Globus pallidus (tissue), 1 donor: Measurements from ENCODE around the gene TMEM9.
"Not testable (repeated sequence)": the region's sequence is repeated elsewhere in the genome, so short reads cannot be mapped to it uniquely, and the experiment has no call there.

Experiments
- DNase-seq: peaks from one replicate; pipeline ENCODE4 v3.0.0-alpha.2; 2015; ENCODE audit warnings: low spot score

The TMEM9 gene

DNA sequence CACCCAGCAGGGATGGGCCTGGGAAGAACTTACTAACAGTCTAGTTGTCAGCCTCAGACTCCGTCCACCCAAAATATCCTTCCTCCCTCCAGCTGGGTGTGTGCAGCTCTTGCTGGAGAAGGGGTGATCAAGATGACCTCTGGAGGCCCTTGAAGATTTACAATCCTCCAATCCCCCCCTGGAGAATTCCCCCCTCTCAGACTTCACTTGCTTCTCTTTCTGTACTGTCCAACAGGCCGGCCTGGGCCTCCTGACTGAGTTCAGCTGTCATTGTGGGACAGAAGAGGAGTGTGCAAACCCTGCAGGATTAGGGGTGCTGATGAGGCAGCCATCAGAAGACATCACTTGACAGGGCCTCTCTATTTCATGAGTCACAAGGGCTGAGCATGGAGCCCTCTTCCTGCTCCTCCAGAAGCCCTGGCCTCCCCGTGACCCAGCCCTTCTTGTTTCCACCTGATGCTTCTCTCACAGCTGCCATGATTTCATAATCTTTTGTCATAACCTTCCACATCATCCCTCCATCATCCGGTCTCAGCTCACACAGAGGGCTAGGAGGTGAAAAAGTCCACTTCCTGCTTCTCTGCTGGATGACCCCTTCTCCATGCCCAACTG is 18.8 kb upstream of the TMEM9 start:
- DNase-seq, result no peak

DNA sequence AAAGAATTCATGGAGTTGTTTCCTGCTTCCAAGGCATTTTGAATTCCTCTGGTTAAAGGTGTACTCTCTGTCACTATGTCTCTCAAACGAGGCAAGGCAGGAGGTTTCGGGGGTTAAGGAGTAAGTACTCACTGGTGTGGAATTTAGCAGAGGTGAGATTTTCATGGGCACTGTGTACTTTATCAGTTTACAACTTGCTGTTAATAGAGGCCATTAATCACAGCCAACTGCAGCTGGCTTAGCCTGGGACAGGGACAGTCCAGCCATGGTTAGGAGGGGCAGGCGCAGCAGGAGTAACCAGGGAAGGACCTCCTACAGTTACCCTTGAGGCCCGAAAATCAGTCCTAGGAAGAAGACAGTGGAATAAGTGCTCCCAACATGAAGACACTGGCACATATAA is 18.1 kb upstream of the TMEM9 start:
- no peak for DNase-seq

DNA sequence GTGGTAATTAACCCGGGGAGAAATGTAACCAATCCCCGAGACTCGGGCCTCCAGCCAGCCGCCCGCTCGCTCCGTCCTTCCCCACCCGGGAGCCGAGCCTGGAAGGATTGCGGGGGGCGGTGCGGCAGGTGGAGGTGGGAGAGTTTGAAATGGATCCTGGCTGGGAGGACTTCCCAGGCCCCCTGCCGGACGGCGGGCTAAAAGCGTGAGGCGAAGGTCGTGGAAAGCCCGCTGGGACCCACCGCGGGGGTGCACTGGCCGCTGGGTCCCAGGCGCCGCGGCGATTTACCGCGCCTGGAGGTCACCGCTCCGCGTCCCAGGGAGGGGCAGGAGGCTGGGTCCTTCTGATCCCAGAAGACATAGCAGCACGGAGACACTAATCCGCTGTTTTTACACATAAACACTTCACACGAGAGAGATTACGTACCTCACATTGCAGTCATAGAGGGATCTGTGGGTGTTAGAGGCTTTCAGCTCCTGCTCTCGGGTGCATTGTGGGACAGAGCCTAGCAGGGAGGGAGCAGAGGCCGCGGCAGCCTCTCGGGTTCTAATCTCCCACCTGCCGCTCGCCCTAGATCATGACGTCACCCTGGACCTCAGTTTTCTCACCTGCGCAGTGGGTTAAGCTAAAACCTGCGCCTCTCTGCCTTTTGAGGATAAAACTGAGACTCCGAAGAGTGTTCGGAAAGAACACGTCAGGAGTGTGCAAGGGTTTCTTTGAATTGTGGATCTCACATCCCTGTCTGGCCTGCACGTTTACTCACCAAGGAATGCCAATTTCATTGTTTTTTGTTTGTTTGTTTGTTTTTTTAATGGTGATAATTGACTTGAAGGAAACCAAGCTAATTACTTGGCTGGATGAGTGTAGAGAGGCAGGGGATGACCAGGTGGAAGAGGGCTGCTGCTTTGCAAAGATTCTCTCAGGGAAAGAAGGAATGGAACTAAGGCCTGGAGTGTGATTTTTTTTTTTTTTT is 17.1 kb upstream of the TMEM9 start:
- no peak for DNase-seq

GRCh38 chr1:201170533-201171062 is 16.3 kb upstream of the TMEM9 start:
- DNase-seq, result peak; percentile 91

GRCh38 chr1:201169971-201170532 is 15.8 kb upstream of the TMEM9 start:
- DNase-seq, result peak; percentile 7

- DNase-seq, result no peak
These were observed 14.9 kb upstream of the TMEM9 start for GRCh38 chr1:201169203-201169602.

- no peak for DNase-seq
These were observed 13.0 kb upstream of the TMEM9 start for GRCh38 chr1:201167041-201167991.

- DNase-seq, result no peak
These were observed 10.4 kb upstream of the TMEM9 start for GRCh38 chr1:201164645-201165044.

- DNase-seq, result no peak
These were observed 9.4 kb upstream of the TMEM9 start for GRCh38 chr1:201163707-201164106.

- not testable (repeated sequence) for DNase-seq
These were observed 8.8 kb upstream of the TMEM9 start for GRCh38 chr1:201163036-201163435.

DNA sequence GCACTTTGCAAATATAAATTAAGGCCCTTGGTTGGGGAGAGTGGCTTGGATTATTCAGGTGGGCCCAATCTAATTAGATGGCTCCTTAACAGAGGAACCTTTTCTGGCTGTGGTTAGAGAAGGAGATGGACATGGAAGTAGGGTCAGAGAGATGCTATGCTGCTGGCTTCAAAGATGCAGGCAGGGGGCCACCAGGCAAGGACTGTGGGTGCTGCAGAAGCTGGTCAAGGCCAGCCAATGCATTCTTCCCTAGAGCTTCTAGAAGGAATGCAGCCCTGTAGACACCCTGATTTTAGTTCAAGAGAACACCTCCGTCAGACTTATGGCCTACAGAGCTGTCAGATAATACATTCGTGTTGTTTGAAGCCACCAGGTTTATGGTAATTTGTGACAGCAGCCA is 3.7 kb upstream of the TMEM9 start:
- no peak for DNase-seq

GRCh38 chr1:201156819-201157218 is 2.5 kb upstream of the TMEM9 start:
- no peak for DNase-seq

GRCh38 chr1:201156346-201156745 is 2.1 kb upstream of the TMEM9 start:
- no peak for DNase-seq

DNA sequence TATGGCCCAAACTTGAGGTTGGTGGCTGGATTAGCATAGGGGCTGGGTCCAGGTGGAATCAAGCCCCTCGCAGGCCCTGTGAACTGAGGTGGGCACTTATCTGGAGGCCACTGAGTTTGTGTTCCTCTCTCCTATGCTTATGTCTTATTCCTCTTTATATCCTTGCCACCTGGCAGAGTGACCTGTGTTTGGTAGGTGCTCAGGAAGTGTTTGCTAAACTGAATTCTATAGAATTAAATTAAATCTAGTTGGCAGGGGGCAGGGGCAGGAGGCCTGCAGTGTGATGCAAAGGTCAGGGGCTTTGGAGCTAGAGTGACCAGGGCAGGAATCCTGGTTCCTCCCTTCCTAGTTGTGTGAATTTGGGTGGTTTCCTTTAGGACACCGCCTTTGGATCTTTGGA is 1.1 kb upstream of the TMEM9 start:
- no peak for DNase-seq

GRCh38 chr1:201153474-201154388 is 543 bp downstream of the TMEM9 start:
- DNase-seq, result no peak

DNA sequence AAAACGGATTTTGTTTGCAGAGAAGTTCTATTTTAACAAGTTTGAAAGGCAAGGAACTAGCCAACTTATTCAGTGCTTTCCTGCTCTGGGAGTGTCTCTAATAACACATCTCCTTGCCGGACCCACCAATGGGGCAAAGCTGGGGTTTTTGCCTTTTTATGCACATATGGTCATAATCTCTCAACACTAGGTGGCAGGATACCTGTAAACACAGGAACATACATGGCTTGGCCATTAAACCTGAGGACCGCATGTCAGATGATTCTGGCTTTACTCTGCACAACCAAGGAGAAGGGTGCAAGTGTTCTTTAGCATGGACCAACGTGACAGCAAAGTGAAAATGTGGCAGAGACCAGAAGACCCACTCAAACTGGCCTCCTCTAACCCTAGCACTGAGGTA is 4.9 kb downstream of the TMEM9 start:
- DNase-seq, result no peak

- DNase-seq, result no peak
These were observed 6.8 kb downstream of the TMEM9 start for GRCh38 chr1:201147396-201148015.

DNA sequence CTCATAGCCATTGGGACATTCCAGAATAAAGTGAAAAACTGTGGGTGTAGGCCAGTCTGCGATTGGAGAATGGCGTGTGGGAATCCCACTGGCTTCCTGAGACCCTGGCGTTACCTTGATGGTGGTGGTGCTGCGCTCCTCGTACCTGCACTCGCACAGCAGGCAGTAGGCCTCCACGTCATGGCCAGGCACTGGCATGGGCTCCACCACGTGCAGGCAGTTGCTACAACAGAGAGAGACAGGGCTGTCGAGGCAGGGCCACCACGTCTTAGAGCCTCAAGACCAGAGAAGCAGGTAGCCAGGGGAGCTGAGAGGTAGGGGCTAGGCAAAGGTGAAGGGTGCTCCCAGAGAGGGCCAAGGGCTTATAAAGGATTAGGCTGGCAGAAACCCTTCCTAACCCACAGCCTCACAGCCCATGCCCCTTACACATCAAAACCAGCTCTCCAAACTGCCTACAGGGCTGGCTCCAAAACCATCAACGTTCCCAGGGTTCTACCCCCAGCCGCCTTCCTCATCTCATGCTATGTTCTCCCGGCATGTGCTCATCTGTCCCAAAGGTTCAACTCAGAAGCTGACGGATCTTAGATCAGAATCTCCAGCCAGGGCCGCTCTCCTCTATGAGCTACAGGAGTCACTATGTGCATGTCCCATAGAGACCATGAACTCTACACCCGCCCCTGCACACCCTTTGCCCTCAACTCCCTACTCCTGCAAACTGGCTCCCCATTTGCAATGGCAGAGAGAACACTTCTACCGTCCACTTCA is 7.5 kb downstream of the TMEM9 start:
- no peak for DNase-seq

DNA sequence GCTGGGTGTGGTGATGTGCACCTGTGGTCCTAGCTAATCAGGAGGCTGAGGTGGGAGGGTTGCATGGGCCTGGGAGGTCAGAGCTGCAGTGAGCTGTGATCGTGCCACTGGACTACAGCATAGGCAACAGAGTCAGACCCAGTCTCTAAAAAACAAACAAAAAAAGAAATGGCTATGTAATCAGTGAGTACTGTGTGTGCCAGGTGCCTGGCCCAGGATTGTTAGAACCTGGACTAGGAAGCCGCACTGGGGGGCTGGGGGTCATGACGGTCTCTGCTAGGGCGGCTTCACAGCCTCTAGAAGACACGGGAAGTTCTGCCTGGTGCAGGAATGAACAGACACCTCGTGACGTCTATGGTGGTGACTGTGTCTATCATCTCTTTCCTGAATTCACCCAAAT is 8.5 kb downstream of the TMEM9 start:
- DNase-seq, result no peak
